GM12874 (cell line): ENCODE data around the gene SEC11C.

Experiments
- CTCF ChIP-seq: IDR thresholded peaks from 2 replicates; pipeline ENCODE4 v1.5.1; 2011; ENCODE audit warnings: low read depth, mild to moderate bottlenecking, control low read depth, low read length, moderate library complexity; ENCODE audit not compliant: insufficient read depth

SEC11C gene

GRCh38 chr18:59140302-59140885 lies 710 bp downstream of the SEC11C start:
- TF ChIP-seq CTCF: no peak

- TF ChIP-seq CTCF: no peak
These were observed 1.8 kb downstream of the SEC11C start for GRCh38 chr18:59141294-59142068.

DNA sequence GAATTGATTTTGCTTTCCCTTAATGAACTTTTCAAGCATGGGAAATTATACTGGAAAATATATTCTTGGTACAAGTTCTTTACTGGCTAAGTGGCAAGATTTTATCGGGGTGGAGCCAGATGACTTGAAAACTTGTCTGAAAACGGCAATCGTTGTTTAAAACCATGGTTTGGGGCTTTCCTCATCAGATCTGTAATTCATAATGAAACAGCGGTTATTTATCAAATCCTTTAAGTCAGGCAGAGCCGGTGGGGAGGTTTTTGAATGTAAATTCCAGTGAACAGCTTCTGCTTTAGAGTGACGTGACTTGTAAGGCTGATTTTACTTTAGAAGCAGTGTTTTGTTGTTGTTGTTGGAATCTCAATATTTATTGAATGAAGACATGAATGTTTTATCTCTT lies 2.6 kb downstream of the SEC11C start:
- no peak for TF ChIP-seq CTCF

DNA sequence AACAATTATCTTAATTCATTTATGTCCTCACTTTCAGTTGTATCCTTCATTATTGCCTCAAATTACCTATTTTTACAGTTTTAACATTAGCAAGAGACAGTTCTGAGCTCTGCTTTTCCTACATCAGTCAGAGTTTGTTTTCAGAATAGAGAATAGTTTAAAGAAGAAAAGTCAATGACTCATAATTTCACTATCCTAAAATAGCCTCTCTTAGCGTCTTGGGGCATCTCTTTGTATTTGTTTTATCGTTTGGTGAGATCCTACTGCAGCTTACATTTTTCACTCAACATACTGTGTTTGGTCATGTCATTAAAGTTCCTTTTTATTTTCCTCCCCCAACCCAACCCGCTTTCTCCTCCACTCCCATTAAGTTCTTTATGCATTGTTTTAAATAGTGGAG lies 3.8 kb downstream of the SEC11C start:
- TF ChIP-seq CTCF: no peak

DNA sequence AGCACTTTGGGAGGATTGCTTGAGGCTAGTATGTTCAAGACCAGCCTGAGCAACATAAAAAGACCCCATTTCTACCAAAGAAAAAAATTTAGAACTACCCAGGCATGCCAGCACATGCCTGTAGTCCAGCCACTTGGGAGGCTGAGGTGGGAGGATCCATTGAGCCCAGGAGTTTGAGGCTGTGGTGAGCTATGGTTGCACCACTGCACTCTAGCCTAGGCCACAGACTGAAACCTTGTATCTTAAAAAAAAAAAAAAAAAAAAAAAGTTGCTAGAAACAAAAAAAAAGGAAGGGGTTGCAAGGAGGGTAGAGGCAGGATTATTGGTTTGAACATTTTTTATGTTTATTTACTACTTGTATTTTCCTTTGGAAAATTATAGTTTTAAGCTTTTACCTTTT lies 4.8 kb downstream of the SEC11C start:
- no peak for TF ChIP-seq CTCF

GRCh38 chr18:59145055-59145454 lies 5.4 kb downstream of the SEC11C start:
- TF ChIP-seq CTCF: no peak

DNA sequence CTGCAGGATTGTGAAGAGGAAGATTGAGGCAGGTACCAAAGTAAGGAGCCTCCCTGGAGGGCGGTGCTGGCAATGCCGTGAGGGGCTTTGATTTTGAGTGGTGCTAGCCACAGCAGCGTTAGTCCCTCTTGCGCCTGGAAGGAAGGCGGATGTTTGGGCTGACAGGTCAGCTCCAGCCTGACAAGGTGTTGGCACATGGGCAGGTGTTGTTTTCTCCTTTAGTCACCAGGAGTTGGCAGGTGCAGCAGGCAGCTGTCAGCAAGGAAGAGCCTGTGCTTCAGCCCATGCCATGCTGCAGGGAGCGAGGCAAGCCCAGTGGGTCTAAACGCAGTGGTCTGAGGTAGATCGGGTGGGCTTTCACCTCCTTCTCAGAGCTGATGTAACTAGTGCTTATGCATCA lies 8.5 kb downstream of the SEC11C start:
- TF ChIP-seq CTCF: no peak
